H1 (cell line): Measurements from ENCODE around the gene PLGLB2. TPM values are rescaled to one million over a fixed set of nuclear protein-coding genes. Genes with fewer than 3 reads are reported as not detected.

ENCODE experiments used
- polyA plus RNA-seq, 7 experiments: library from polyadenylated mRNA; depleted of rRNA in 3 of 7; stranded (reverse) in 5 of 7; unstranded in 2 of 7; fragments of >200 nt in 5 of 7; fragments of 200-250 nt in 2 of 7; gene quantifications; 1 replicate in 5 of 7; 2 replicates in 1 of 7; 4 replicates in 1 of 7; pipeline versions ENCODE4 v1.2.1 to v1.2.3, GENCODE V29; 2011 to 2013; ENCODE audit warnings: missing spikeins in 2 of 7, mixed read lengths in 2 of 7
- total RNA-seq: library from RNA; stranded (reverse); fragmentation: NEBNext Ultra II Directional; extraction: Animal tissue kit (Norgen Biotek cat#: 25700); gene quantifications from 2 replicates; pipeline ENCODE4 v1.2.1, GENCODE V29; 2021

The PLGLB2 gene
- total and polyA plus RNA-seq, 2 of the 8 experiments (the other 6 are each of a cell fraction or from before 2014, with no cell fraction given): 0.14 TPM; not detected in 1

Other genes with a start within 250 kb of the PLGLB2 start
- 9.3 and 9.7 TPM in 2 replicates for gene RGPD2, start 77.7 kb downstream of the PLGLB2 start, total RNA-seq
- 1.6 and 2.1 TPM in 2 replicates for gene RGPD2, start 77.7 kb downstream of the PLGLB2 start, polyA plus RNA-seq (2011; rRNA removed)